Measurements from ENCODE around the gene SLC26A1.

DNA sequence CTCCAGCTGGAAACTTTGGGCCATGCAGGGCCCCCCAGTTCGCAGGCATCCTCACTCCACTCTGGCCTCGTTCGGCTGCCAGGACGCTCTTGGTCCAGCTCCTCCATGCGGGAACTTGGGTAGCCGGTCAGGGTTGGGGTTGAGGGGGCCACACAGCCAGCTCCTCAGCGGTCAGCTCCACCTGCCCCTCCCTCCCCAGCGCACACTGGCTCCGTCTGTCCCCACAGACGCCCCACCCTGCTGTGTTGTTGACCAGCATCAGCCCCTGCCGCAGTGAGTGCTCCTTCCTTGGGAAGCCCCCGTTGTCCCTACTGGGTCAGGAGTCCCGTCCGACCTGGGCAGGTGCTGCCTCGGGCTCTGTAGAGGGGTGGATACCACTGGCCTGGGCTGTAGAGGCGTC, 24.0 kb upstream of the SLC26A1 start:
- TF ChIP-seq, protein P1, sequence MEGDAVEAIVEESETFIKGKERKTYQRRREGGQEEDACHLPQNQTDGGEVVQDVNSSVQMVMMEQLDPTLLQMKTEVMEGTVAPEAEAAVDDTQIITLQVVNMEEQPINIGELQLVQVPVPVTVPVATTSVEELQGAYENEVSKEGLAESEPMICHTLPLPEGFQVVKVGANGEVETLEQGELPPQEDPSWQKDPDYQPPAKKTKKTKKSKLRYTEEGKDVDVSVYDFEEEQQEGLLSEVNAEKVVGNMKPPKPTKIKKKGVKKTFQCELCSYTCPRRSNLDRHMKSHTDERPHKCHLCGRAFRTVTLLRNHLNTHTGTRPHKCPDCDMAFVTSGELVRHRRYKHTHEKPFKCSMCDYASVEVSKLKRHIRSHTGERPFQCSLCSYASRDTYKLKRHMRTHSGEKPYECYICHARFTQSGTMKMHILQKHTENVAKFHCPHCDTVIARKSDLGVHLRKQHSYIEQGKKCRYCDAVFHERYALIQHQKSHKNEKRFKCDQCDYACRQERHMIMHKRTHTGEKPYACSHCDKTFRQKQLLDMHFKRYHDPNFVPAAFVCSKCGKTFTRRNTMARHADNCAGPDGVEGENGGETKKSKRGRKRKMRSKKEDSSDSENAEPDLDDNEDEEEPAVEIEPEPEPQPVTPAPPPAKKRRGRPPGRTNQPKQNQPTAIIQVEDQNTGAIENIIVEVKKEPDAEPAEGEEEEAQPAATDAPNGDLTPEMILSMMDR (IDR thresholded peaks at IDR 0.05; ENCODE audit: low read length), result no peak
- no peak for TF ChIP-seq EZH2 (optimal IDR thresholded peaks at IDR 0.05; ENCODE audit: low read depth, low read length)

Measured in MM.1S (cell line).